ENCODE data around the gene SLC16A9.
"Not testable (repeated sequence)": the region's sequence is repeated elsewhere in the genome, so short reads cannot be mapped to it uniquely, and the experiment has no call there.

SLC16A9 gene

GRCh38 chr10:59709395-59710125, at the start of gene SLC16A9:
SLC16A9 (minus strand) TSS chr10:59709850; CDS start chr10:59684291, 25,559 bp downstream.
- intact Hi-C loops (cut with DNase I): no loop called here
- DNase-seq: peak in 41 of 42 donors; percentile 9 to 84 (median 63)

- intact Hi-C loops (cut with DNase I): no loop called here
- DNase-seq: no peak
Observed at GRCh38 chr10:59757966-59758365, 48.3 kb upstream of the SLC16A9 start.

- no peak for DNase-seq
- intact Hi-C loops (cut with DNase I): no loop called here
Observed at GRCh38 chr10:59754951-59755350, 45.3 kb upstream of the SLC16A9 start.

- intact Hi-C loops (cut with DNase I): no loop called here
Observed at GRCh38 chr10:59753267-59753666, 43.6 kb upstream of the SLC16A9 start, which contains the start of gene MRLN. MRLN (minus strand) TSS chr10:59753455.

GRCh38 chr10:59752278-59752940, 42.8 kb upstream of the SLC16A9 start:
- intact Hi-C loops (cut with DNase I): no loop called here

More at GRCh38 chr10:59753267-59753666, 43.6 kb upstream of the SLC16A9 start, which contains the start of gene MRLN:
- no peak for DNase-seq

GRCh38 chr10:59750155-59750945, 40.7 kb upstream of the SLC16A9 start:
- intact Hi-C loops (cut with DNase I): no loop called here

More at GRCh38 chr10:59752278-59752940, 42.8 kb upstream of the SLC16A9 start:
- DNase-seq: no peak

GRCh38 chr10:59748834-59749233, 39.2 kb upstream of the SLC16A9 start:
- no peak for DNase-seq
- intact Hi-C loops (cut with DNase I): no loop called here

More at GRCh38 chr10:59750155-59750945, 40.7 kb upstream of the SLC16A9 start:
- DNase-seq: peak in 6 of 42 donors; percentile 8 to 42 (median 18)

- no peak for DNase-seq
- intact Hi-C loops (cut with DNase I): no loop called here
Observed at GRCh38 chr10:59745163-59745650, 35.6 kb upstream of the SLC16A9 start.

- DNase-seq; intact Hi-C loops (cut with DNase I): not testable (repeated sequence)
Observed at GRCh38 chr10:59744762-59745161, 35.1 kb upstream of the SLC16A9 start.

- intact Hi-C loops (cut with DNase I); DNase-seq: not testable (repeated sequence)
Observed at GRCh38 chr10:59744156-59744555, 34.5 kb upstream of the SLC16A9 start.

- intact Hi-C loops (cut with DNase I): no loop called here
Observed at GRCh38 chr10:59741583-59741982, 31.9 kb upstream of the SLC16A9 start.

GRCh38 chr10:59741048-59741447, 31.4 kb upstream of the SLC16A9 start:
- intact Hi-C loops (cut with DNase I): no loop called here
- DNase-seq: no peak

More at GRCh38 chr10:59741583-59741982, 31.9 kb upstream of the SLC16A9 start:
- no peak for DNase-seq

- DNase-seq: no peak
Observed at GRCh38 chr10:59736749-59737148, 27.1 kb upstream of the SLC16A9 start.

GRCh38 chr10:59735296-59735695, 25.6 kb upstream of the SLC16A9 start:
- intact Hi-C loops (cut with DNase I): no loop called here
- no peak for DNase-seq

More at GRCh38 chr10:59736749-59737148, 27.1 kb upstream of the SLC16A9 start:
- intact Hi-C loops (cut with DNase I): no loop called here

GRCh38 chr10:59734014-59734462, 24.4 kb upstream of the SLC16A9 start:
- intact Hi-C loops (cut with DNase I): no loop called here
- no peak for DNase-seq

- DNase-seq; intact Hi-C loops (cut with DNase I): not testable (repeated sequence)
Observed at GRCh38 chr10:59733321-59734013, 23.8 kb upstream of the SLC16A9 start.

GRCh38 chr10:59732849-59733248, 23.2 kb upstream of the SLC16A9 start:
- intact Hi-C loops (cut with DNase I); DNase-seq: not testable (repeated sequence)

GRCh38 chr10:59729167-59729566, 19.5 kb upstream of the SLC16A9 start:
- intact Hi-C loops (cut with DNase I): loop anchor here (5.0 kb wide), 1 partner anchor 343 kb away; no protein-coding TSS in a partner anchor
- DNase-seq: not testable (repeated sequence)

Measured in head of caudate nucleus (tissue), 42 donors.